Measurements from ENCODE around the gene OR10G4.
"Not testable (repeated sequence)": the region's sequence is repeated elsewhere in the genome, so short reads cannot be mapped to it uniquely, and the experiment has no call there.

The OR10G4 gene, protein sequence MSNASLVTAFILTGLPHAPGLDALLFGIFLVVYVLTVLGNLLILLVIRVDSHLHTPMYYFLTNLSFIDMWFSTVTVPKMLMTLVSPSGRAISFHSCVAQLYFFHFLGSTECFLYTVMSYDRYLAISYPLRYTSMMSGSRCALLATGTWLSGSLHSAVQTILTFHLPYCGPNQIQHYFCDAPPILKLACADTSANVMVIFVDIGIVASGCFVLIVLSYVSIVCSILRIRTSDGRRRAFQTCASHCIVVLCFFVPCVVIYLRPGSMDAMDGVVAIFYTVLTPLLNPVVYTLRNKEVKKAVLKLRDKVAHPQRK

DNA sequence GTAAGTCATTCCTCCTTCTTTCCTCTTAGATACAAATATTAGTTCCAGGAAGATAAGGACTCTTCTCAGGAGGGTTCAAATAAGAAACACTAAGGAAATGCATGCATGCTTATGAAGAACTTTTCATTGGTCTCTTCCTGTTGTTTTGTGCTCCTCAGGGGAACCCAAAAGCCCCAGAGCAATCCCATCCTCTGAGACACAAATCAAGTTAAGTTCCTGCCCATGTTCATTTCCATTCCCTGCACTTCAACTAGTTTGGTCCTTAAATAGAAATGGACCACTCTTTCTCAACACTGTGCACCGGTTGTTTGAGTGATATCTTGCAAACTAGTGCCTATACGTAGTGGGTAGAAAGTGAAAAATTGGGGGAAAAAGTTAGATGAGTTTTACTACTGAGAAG, at the start of gene OR10G4:
OR10G4 (plus strand) TSS at position 301 of the 400 bp plus-strand sequence. CDS start 2,578 bp downstream, outside the sequence.
- Histone ChIP-seq H3K27me3 (ENCODE audit: control insufficient read depth, insufficient read depth, low read length) (no peaks in the 10 kb centered on the region), H3K27ac (ENCODE audit: low read depth, low read length) (no peak within 1 kb of the TSS), H3K4me1 (ENCODE audit: control insufficient read depth, insufficient read depth, low read length) (no peaks in the 10 kb centered on the region), H3K4me3 (ENCODE audit: low read depth, low read length) (no peak within 1 kb of the TSS), H3K36me3 (ENCODE audit: control insufficient read depth, insufficient read depth, low read length) (no peaks in the 10 kb centered on the region), H3K9me3 (ENCODE audit: control insufficient read depth, insufficient read depth, low read length) (no peaks in the 10 kb centered on the region), H3K9ac (ENCODE audit: low read depth, low read length) (no peak within 1 kb of the TSS)

DNA sequence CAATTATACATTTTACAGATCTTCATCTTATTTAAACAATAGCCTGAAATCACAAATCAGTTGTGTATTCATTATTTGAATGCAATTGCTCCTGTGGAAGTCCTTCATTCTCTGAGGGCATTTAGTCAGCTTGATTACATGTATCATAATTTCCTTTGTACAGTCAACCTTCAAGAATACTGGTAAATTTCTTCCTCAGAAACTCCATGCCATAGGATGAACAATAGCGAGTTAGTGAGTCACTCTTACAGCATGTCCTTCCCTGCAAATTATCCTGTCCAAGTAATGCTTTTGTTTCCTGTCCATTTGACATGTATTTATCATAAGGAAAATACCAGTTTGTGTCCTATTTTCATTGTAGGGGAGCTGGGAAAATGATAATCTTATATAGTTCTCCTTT, 39.0 kb upstream of the OR10G4 start:
- no peaks in the 10 kb centered on the region for H3K36me3 ChIP-seq (ENCODE audit: control insufficient read depth, insufficient read depth, low read length)
- H3K27ac ChIP-seq (ENCODE audit: low read depth, low read length) = no peak overlapping the region
- H3K4me3 ChIP-seq (ENCODE audit: low read depth, low read length) = no peak overlapping the region
- H3K9ac ChIP-seq (ENCODE audit: low read depth, low read length) = no peak overlapping the region
- H3K4me1 ChIP-seq (ENCODE audit: control insufficient read depth, insufficient read depth, low read length) = no peaks in the 10 kb centered on the region
- no peaks in the 10 kb centered on the region for H3K9me3 ChIP-seq (ENCODE audit: control insufficient read depth, insufficient read depth, low read length)
- H3K27me3 ChIP-seq (ENCODE audit: control insufficient read depth, insufficient read depth, low read length) = no peaks in the 10 kb centered on the region

DNA sequence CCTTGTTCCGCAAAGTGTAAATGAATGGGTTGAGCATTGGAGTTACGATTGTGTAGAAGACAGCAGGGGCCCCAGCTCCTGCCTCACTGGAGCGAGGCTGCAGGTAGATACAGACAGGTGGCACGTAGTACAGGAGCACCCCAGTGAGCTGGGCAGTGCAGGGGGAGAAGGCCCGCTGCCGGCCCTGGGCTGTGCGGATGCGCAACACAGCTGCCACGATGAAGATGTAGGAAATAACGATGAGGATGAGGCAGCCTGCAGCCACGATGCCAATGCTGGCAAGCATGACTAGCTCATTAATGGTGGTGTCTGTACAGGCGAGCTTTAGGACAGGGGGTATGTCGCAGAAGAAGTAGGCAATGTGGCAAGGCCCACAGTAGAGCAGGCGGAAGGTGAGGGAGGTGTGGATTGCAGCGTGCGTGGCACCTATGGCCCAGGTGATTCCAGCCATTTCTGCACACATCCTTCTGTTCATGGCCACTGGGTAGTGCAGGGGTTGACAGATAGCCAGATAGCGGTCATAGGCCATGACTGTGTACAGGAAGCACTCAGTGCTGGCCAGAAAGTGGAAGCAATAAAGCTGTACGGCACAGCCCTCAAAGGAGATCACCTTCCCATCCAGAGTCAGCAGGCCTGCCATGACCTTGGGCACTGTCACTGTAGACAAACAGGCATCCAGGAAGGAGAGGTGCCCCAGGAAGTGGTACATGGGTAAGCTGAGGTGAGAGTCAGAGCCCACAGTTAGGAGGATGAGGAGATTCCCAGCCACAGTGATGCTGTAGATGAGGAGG, 35.8 kb upstream of the OR10G4 start:
- Histone ChIP-seq H3K36me3 (ENCODE audit: control insufficient read depth, insufficient read depth, low read length) (no peaks in the 10 kb centered on the region), H3K9ac (ENCODE audit: low read depth, low read length) (no peak overlapping the region), H3K4me3 (ENCODE audit: low read depth, low read length) (no peak overlapping the region), H3K27me3 (ENCODE audit: control insufficient read depth, insufficient read depth, low read length) (no peaks in the 10 kb centered on the region), H3K9me3 (ENCODE audit: control insufficient read depth, insufficient read depth, low read length) (no peaks in the 10 kb centered on the region), H3K4me1 (ENCODE audit: control insufficient read depth, insufficient read depth, low read length) (no peaks in the 10 kb centered on the region), H3K27ac (ENCODE audit: low read depth, low read length) (no peak overlapping the region)

DNA sequence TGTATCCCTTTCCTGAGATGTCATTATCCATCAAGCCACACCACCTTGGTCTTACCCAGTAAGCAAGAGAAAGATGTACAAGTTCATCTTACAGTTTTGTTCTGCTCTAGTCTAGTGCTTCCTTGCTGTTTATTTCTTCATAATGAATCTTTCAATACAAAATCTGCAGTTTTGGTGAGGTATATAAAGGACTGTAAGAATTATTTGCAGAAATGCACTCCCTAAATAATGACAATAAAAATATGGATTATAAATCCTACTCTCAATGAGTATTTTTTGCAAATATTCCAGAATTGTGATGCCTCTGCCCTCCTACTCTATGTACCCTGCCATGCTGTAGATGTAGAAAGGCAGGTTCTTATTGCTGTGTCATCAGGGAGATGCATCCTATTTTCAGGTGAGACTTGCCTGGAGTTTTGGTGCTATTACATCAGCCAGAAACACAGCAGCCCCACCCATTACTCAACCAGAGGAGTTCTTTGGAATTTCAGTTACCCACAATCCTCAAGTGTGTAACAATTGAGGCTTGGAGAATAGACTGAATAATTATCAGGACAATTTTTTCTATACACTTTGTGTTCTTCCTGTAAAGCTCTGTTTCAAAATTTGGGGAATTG, 35.0 kb upstream of the OR10G4 start, which contains the start of gene OR10S1:
OR10S1 (minus strand) TSS at position 51 of the 617 bp plus-strand sequence. CDS start 117 bp downstream, outside the sequence.
- H3K4me3 ChIP-seq (ENCODE audit: low read depth, low read length) = no peak within 1 kb of the TSS
- H3K4me1 ChIP-seq (ENCODE audit: control insufficient read depth, insufficient read depth, low read length) = no peaks in the 10 kb centered on the region
- no peak within 1 kb of the TSS for H3K27ac ChIP-seq (ENCODE audit: low read depth, low read length)
- no peaks in the 10 kb centered on the region for H3K9me3 ChIP-seq (ENCODE audit: control insufficient read depth, insufficient read depth, low read length)
- no peak within 1 kb of the TSS for H3K9ac ChIP-seq (ENCODE audit: low read depth, low read length)
- no peaks in the 10 kb centered on the region for H3K36me3 ChIP-seq (ENCODE audit: control insufficient read depth, insufficient read depth, low read length)
- H3K27me3 ChIP-seq (ENCODE audit: control insufficient read depth, insufficient read depth, low read length) = no peaks in the 10 kb centered on the region

DNA sequence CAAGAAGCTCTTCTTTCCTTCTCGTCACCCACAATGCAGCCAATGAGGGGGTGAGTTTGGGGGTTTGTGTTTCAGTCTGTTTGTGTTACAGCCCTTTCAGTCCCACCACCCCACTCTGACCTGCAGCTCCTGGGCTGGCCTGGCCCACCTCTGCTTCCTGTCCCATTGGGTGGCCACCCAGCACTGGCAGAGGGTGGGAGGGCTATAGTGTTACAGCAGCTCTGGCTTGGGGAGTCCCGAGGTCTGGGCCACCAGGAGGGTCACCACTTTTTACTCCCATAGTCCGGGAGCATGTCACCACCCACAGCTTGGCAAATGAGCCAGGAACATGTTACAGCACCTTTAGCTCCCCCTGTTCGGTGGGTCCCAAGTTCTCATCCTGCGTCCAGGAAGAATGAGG, 33.5 kb upstream of the OR10G4 start:
- no peaks in the 10 kb centered on the region for H3K4me1 ChIP-seq (ENCODE audit: control insufficient read depth, insufficient read depth, low read length)
- no peak overlapping the region for H3K27ac ChIP-seq (ENCODE audit: low read depth, low read length)
- H3K4me3 ChIP-seq (ENCODE audit: low read depth, low read length) = no peak overlapping the region
- H3K36me3 ChIP-seq (ENCODE audit: control insufficient read depth, insufficient read depth, low read length) = no peaks in the 10 kb centered on the region
- H3K9me3 ChIP-seq (ENCODE audit: control insufficient read depth, insufficient read depth, low read length) = no peaks in the 10 kb centered on the region
- no peak overlapping the region for H3K9ac ChIP-seq (ENCODE audit: low read depth, low read length)
- no peaks in the 10 kb centered on the region for H3K27me3 ChIP-seq (ENCODE audit: control insufficient read depth, insufficient read depth, low read length)

DNA sequence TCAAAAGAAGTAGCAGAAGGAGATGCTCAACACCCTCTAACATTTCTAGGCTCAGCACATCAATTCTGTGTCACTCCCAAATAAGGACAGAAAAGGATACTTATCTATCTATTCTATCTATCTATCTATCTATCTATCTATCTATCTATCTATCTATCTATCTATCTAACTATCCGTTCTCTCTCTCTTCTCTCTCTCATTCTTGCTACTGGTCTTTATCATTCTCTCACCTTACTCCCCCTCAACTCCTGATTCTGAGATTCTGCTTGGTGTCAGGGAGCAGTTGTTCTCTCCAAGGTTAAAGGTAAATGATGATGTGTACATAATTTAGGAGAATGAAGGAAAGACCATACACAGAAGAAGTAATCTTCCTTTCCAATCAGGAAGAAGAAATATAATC, 17.7 kb upstream of the OR10G4 start, which contains the start of gene OR10G6:
OR10G6 (minus strand) TSS at position 43 of the 400 bp plus-strand sequence; CDS start at position 43, 0 bp downstream.
- Histone ChIP-seq H3K9me3 (ENCODE audit: control insufficient read depth, insufficient read depth, low read length) (no peaks in the 10 kb centered on the region), H3K36me3 (ENCODE audit: control insufficient read depth, insufficient read depth, low read length) (no peaks in the 10 kb centered on the region), H3K27me3 (ENCODE audit: control insufficient read depth, insufficient read depth, low read length) (no peaks in the 10 kb centered on the region), H3K4me1 (ENCODE audit: control insufficient read depth, insufficient read depth, low read length) (no peaks in the 10 kb centered on the region), H3K27ac (ENCODE audit: low read depth, low read length) (no peak within 1 kb of the TSS), H3K4me3 (ENCODE audit: low read depth, low read length) (no peak within 1 kb of the TSS), H3K9ac (ENCODE audit: low read depth, low read length) (no peak within 1 kb of the TSS)

DNA sequence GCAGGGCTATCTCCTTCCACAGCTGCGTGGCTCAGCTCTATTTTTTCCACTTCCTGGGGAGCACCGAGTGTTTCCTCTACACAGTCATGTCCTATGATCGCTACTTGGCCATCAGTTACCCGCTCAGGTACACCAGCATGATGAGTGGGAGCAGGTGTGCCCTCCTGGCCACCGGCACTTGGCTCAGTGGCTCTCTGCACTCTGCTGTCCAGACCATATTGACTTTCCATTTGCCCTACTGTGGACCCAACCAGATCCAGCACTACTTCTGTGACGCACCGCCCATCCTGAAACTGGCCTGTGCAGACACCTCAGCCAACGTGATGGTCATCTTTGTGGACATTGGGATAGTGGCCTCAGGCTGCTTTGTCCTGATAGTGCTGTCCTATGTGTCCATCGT, 3.0 kb downstream of the OR10G4 start:
- H3K4me1 ChIP-seq (ENCODE audit: control insufficient read depth, insufficient read depth, low read length); H3K36me3 ChIP-seq (ENCODE audit: control insufficient read depth, insufficient read depth, low read length); H3K27ac ChIP-seq (ENCODE audit: low read depth, low read length); H3K9ac ChIP-seq (ENCODE audit: low read depth, low read length); H3K4me3 ChIP-seq (ENCODE audit: low read depth, low read length); H3K9me3 ChIP-seq (ENCODE audit: control insufficient read depth, insufficient read depth, low read length); H3K27me3 ChIP-seq (ENCODE audit: control insufficient read depth, insufficient read depth, low read length): not testable (repeated sequence)

DNA sequence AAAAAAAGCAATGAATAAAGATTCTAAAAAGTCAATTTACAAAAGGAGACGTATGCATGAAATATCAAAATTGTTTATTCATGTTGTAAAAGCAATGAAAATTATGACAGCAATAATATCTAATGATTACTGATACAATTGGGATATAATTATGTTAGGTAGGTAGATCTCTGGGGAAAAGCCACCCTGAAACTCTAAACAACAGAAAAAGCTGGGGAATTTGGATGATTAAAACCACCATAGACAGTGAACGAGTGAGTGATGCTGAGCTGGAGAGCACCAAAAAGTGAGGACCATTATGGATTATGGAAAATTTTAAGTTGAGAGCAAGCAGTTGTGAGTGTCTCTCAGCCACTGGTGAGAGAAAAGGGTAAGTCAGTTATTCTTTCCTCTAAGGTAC, 13.7 kb downstream of the OR10G4 start, which contains the start of gene OR10G8:
OR10G8 (plus strand) TSS at position 301 of the 400 bp plus-strand sequence. CDS start 2,825 bp downstream, outside the sequence.
- Histone ChIP-seq H3K4me3 (ENCODE audit: low read depth, low read length) (no peak within 1 kb of the TSS), H3K36me3 (ENCODE audit: control insufficient read depth, insufficient read depth, low read length) (no peaks in the 10 kb centered on the region), H3K9ac (ENCODE audit: low read depth, low read length) (no peak within 1 kb of the TSS), H3K4me1 (ENCODE audit: control insufficient read depth, insufficient read depth, low read length) (peaks cover 4% of the 10 kb centered on the region; the same call in 1 of the 2 replicates), H3K27ac (ENCODE audit: low read depth, low read length) (no peak within 1 kb of the TSS), H3K9me3 (ENCODE audit: control insufficient read depth, insufficient read depth, low read length) (no peaks in the 10 kb centered on the region), H3K27me3 (ENCODE audit: control insufficient read depth, insufficient read depth, low read length) (no peaks in the 10 kb centered on the region)

DNA sequence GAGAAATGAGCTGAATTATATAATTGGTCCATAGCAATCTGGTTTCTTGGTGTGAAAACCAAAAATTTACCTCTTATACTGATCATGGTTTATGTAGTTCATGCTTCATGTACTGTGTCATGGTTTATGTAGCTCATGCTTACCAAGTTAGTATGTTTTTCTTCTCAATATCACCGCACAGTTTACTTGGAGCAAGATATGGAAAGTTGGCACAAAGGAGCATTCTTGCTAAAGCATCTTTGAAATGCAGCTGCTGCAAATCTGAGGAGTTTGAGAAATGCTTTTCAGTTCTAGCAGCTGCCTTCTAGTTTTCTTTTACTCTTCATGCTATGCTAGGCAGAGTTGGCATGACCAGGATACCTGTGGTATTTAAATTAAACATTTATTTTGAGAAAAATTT, 23.9 kb downstream of the OR10G4 start:
- H3K4me3 ChIP-seq (ENCODE audit: low read depth, low read length) = no peak overlapping the region
- H3K4me1 ChIP-seq (ENCODE audit: control insufficient read depth, insufficient read depth, low read length) = 0 out of 2 replicates have a peak, but pooled peaks cover 4% of the 10 kb centered on the region
- no peak overlapping the region for H3K9ac ChIP-seq (ENCODE audit: low read depth, low read length)
- H3K27ac ChIP-seq (ENCODE audit: low read depth, low read length) = no peak overlapping the region
- no peaks in the 10 kb centered on the region for H3K36me3 ChIP-seq (ENCODE audit: control insufficient read depth, insufficient read depth, low read length)
- no peaks in the 10 kb centered on the region for H3K27me3 ChIP-seq (ENCODE audit: control insufficient read depth, insufficient read depth, low read length)
- H3K9me3 ChIP-seq (ENCODE audit: control insufficient read depth, insufficient read depth, low read length) = no peaks in the 10 kb centered on the region

DNA sequence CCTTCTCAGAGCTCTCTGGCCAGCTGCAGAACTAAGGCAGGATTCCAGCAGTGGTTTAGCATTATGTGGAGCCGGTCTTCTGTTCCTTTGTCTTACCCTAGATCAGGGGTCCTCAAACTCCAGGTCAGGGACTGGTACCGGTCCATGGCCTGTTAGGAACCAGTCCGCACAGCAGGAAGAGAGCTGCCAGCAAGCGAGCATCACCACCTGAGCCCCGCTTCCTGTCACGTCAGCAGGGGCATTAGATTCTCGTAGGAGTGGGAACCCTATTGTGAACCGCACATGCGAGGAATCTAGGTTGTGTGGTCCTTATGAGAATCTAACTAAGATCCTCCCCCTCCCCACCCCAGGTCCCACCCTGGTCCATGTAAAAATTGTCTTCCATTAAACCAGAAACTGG, 26.8 kb downstream of the OR10G4 start:
- Histone ChIP-seq H3K27me3 (ENCODE audit: control insufficient read depth, insufficient read depth, low read length) (no peaks in the 10 kb centered on the region), H3K4me1 (ENCODE audit: control insufficient read depth, insufficient read depth, low read length) (0 out of 2 replicates have a peak, but pooled peaks cover 4% of the 10 kb centered on the region), H3K36me3 (ENCODE audit: control insufficient read depth, insufficient read depth, low read length) (no peaks in the 10 kb centered on the region), H3K4me3 (ENCODE audit: low read depth, low read length) (no peak overlapping the region), H3K9me3 (ENCODE audit: control insufficient read depth, insufficient read depth, low read length) (no peaks in the 10 kb centered on the region), H3K9ac (ENCODE audit: low read depth, low read length) (no peak overlapping the region), H3K27ac (ENCODE audit: low read depth, low read length) (no peak overlapping the region)

All from HUES48 (cell line).